GM18907 (cell line): ENCODE results near the gene CC2D1A.

Experiments
- ATAC-seq: cut with Tn5 transposase; IDR thresholded peaks from one replicate; pipeline ENCODE4 v1.9.1; 2021; ENCODE audit warnings: mild to moderate bottlenecking, moderate library complexity; ENCODE audit not compliant: unreplicated experiment

The CC2D1A gene

DNA sequence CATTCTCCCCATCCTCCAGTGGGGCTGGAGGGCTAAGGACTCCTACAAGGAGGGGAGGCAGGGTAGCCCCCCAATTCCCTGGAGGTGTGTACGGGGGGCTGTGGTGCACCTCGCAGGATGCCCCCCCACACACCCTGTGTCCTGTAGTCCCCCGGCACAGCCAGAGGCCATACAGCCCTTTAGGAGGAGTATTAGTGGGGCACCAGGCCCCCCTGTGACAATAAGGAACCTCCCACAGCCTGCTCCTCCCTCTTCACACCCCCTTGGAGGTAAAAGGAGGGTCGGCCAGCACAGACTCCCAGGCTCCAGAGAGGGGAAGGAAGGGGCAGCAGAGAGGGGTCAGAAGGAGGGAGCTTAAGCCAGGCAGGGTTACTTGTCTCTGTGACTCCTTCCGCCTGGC, 29.2 kb upstream of the CC2D1A start, which contains the start of gene NANOS3:
Gene NANOS3 (plus strand): TSS at position 301 of the 400 bp plus-strand sequence. CDS start 115 bp downstream, outside the sequence.
- no peak for ATAC-seq

DNA sequence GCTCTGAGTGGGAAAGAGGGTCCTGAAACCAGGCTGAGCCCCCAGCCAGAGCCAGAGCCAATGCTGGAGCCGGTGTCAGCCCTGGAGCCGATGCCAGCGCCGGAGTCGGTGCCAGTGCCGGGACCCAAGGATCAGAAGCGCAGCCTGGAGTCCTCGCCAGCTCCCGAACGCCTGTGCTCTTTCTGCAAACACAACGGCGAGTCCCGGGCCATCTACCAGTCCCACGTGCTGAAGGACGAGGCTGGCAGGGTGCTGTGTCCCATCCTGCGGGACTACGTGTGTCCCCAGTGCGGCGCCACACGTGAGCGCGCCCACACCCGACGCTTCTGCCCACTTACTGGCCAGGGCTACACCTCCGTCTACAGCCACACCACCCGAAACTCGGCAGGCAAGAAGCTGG, 28.7 kb upstream of the CC2D1A start:
- ATAC-seq = no peak

DNA sequence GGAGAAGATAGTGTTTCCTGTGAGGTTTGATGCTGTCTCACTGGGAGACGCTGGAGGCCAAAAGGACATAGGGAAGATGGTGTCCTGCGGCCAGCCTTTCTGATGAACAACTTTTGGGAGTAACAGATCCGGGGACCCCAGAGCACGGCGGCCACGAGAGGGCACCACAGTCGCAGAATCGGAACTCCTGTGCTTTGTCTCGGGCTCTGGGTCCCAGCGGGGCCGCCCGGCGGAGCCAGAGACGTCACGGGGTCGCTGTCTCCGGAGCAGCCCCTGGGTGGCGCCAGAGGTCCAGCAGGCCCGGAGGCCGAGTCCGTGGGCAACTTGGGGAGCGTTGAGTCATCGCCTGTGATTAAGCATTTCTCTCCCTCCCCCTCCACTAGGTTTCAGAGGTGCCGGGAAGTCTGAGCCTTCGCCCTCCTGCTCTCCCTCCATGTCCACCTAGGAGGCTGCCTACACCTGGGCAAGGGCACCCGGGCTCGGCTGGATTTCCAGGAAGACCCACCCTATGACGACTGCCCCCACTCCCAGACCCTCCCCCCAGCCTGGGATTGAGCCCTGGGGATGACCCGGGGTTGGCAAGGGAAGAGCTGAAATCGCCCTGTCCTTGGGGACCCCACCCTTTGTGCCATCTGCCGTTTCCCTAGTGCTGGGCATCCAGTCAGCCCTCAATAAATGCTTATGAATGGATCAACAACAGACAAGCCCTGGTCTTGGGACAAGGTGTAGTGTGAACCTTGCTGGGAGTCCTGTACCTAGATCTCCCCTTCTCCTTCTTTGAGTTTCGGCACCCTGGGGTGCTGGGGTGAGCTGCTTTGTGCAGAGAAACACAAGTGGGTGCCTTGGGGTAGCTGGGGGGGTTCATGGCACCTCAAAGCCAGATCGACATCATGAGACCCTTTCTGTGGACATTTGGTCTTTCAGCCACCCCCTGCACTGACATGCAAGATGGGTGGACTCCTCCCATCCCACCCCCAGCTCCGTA, 25.6 kb upstream of the CC2D1A start:
- peak; percentile 79 for ATAC-seq

DNA sequence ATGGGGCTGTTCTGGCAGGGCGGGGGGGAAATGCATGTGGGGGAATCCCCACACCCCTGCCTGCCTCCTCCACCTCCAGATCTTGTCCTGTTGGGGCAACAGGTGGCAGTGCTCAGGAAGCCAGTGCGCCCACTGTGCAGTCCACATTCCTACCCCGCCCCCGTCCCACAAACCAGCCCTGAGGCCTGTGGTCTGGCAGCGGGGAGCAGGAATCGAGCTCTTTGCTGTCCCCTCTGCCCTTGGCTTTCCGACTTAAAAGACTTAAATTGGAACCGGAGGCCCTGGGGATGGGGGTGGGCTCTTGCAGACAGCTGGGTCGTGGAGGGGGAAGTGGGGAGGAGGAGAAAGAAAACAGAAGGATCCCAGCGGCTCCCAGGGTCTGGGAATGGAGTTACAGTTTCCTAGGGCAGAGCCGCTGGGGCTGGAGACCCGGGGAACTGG, 24.7 kb upstream of the CC2D1A start:
- ATAC-seq = no peak

DNA sequence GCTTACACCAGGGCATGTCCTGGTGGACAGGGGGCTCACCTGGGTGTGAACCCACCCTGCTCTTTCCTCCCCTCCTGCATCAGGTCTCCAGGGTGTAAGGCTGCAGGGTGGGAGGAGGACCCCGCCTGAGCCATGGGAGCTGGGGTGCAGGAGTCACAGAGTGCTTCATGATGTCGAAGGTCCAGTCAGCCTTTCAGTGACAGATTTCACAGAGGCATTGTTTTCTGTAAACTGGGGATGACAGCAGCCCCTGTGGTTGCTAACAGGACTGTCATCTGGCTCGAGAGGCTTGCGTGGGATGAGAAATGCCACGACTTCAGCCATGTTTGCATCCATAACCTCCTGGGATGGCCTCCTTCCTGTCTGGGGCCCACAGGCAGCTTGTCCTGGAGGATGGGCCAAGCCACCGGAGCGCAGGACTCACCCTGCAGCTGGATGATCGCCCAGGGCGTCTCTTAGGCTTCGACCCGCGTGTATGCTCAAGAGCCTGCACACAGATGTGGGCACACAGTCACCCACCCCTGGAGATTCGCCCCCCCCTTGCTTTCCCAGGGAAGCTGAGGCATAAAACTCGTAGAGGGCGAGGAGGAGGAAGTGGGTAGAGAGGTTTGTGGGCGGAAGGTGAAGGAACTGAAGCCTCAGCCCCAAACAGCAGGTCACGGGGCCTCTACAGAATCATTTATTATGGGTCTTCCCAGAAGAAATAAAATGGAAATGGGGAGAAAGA, 24.1 kb upstream of the CC2D1A start:
- ATAC-seq = no peak

DNA sequence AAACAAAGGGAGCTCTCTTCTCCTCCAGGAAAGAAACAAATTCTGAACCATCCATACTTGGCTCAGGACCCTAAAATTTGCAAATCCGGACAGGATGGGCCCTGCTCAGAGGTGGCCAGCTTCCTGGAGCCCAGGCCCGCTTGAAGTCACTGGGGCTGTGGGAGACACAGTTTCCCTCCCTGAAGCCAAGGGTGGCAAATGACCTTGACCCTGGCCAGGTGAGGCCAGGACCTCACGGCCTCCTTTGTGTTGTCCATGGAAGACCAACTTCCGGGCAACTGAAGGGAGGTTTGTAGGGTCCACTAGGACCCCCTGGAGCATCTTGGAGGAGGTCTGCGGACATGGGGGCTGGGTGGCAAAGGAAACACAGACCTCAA, 23.6 kb upstream of the CC2D1A start:
- ATAC-seq = no peak

DNA sequence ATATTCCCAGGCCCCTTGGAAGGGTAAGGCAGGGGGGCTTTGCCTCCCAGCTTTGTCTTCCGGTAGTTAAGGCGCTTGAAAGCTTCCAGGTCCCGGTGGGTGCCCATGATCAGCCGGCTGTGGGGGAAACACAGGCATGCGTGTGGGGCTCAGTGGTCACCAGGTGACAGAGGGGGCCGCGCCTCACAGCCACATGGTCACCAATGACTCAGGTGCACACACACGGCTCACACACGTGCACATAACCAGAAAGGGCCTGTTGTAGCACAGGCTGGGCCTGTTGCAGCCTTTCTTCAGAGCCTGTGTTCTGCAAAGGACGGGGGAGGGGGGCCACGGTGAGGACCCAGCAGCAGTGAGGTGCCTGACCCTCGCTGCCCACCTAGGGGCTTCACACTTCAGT, 23.2 kb upstream of the CC2D1A start:
- ATAC-seq = no peak

DNA sequence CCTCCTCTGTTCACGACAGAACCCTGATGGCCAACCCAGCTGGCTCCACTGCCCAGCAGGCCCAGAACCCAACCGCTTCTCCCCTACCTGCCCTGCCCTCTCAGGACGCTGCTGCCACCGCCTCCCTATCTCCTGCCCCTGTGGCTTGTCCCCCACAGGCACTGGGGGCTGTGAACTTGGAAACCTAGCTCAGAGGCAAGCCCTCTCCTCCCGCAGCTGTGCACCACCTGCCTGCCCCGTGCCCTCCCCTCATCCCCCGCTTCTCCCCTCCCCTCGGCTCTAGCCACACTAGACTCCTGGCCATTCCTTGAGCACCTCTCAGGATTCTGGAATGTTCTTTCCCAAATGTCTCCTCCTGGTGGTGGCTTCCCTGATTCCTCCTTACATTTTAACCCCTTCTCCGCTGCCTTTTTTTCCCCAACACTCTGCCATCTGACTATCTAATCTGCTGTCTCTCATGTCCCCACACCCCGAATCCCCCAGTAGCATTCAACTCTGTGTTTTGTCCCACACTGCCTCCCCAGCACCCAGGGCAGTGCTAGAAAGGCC, 22.4 kb upstream of the CC2D1A start:
- no peak for ATAC-seq

DNA sequence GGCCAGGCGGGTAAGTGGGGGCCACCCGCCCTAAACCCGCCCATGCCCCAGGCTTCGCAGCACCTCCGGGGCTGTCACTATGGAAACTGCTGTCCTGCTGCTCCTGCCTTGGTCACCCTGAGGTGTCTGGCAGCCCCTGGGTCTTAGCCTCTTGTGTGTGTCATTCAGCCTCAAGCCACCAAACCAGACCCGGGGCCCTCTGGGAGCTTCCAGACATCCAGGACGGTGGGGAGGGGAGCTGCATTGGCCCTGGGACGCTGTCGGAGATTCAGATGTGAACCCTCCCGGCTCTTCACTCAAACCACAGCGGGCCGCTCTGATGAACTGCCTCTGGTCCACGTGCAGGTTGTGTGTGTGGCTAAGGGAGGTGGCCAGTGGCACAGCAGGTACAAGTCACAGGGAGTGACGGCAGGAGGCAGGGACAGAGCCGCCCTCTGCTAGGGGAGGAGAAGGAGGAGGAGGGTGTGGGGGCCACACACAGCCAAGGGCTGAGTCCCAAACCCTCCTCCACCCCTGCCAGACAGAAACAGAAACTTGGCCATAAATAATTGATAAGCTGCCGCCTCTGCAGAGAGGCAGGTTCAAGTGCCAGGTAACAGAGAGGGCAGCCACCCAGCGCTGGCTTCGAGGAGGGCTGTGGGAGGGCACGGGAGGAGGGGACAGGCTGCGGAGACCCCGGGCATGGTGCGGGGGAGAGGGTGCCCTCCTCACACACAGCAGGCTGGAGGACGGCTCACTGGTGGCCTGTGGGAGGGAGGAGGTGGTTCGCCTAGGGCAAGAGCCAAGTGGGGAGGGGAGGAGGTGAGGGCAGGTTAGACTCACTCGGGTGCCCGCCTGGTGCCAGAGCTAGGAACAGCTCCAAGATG, 21.0 kb upstream of the CC2D1A start:
- ATAC-seq = no peak

DNA sequence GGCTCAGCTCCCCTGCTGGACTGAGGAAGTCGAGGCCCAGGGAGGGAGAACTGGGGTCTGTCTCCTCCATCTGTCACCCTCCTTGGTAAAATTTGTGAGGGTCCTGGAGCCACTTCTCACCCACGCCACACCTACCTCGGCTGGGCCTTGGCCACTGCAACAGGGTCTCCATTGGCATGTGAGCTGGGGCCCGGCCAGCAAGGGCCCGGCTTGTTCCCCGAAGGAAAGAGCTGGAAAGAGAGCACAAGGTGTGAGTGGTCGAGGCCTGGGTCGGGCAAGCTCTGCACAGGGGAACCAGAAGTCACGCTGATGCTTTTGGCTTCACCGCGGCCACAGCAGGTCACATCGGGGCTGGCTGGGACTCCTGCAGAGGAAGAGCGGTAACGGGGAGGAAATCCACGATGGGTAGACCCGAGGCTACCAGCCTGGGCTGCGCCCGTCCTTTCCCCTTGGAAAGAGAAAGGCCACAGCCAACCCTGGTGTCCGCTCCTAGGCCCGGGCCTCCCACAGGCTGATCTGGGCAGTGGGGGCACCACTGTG, 20.1 kb upstream of the CC2D1A start:
- ATAC-seq = no peak

DNA sequence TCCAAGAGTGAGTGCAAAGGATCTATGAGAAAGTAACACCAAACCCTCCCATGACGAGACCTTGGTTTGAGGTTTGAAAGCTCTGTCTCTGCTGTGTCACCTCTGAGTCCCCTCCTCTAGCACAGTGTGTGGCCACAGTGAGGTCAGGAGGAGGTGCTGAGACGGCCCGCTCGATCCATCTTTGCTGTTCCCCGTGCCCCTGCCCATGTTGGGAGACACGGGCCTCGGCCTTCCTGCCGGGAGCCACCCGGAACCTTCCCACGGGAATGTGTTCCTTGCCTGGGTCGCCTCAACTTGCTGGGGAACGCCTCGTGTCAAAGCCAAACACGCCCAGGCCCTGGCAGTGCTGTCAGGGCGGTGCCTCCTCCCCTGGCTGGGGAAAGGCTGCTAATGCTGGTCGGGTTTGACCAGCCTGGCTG, 19.0 kb upstream of the CC2D1A start:
- no peak for ATAC-seq

DNA sequence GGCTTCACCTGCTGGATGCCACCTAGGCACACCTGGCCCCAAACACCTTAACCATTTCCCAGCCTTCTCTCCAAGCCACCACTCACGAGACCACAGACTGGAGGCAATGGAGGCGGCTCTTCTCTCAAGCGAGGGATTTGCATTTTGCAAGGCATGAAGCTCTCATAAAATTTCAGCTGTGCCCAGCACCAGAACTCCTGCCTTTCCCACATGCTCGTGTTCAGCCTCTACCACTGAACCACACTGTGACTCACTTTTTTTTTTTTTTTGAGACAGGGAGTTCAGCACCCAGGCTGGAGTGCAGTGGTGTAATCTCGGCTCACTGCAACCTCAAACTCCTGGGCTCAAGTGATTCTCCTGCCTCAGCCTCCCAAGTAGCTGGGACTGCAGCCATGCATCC, 18.5 kb upstream of the CC2D1A start:
- ATAC-seq = no peak

DNA sequence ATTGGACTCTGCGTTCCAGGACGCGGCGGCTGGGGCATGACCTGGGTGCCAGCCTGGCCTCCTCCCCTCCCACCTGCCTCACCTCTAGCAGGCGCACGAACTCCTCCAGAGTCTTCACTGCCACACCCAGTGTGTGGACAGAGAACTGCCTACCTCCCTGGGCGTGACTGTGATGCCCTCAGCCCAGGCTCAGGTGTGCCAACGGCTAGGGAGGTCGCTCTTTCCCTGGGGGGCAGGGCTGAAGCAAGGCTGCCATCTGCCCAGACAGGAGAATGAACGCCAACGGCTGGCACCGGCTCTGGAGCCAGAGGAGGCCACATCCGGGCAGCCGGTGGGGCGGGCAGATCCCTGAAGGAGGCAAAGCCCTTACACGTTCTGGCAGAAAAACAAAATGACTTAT, 17.7 kb upstream of the CC2D1A start:
- no peak for ATAC-seq

DNA sequence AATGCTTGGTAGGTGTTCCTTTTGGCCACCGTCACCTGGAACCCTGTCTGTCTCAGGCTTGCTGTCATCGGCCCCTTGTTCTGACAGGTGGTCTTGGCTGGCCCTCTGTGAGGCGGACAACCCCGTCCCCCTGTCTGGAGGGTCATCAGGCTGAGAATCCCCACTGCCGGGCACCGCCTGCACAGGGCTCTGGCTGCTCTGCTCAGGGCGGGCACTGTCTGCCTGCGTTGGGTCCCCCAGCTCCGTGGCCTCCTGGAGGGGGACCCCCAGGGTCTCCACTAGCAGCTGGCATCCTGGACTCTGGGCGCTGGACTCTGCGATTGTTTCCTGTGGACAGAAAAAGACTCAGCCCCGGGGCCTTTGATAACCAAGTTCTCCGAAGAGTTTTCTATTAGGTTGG, 15.9 kb upstream of the CC2D1A start:
- no peak for ATAC-seq

DNA sequence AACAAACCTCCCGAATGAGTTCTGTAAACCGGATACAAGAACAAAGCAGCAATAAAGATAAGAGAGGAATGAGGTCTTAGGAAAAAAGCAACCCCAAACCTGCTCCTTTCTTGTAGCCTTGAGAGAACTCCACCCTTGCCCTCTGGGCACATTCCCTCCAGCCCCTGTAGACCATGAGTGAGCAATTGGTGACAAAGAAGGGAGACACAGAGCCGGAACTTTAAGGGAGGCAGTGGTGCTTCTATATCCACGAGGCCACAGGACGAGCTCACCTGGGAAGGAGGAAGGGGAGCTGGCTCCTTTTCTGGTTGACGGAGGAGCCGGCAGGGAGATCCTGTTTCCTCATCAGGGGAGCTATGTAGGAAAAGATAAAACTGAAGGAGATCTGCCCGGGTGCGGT, 13.1 kb upstream of the CC2D1A start:
- ATAC-seq = no peak

DNA sequence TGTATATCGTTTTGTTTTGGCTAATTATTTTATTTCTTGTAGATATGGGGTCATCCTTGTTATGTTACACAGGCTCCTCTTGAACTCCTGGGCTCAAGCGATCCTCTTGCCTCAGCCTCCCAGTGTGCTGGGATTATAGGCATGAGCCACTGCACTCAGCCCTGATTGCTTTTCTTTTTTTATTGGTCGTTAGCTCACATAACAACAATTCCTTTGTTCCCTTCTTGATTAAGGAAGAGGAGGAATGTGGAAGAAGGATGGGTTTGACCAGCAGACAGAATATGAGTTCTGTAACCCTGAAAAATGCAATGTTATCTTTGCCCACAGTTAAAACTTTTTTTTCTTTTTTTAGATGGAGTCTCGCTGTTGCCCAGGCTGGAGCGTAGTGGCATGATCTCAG, 11.4 kb upstream of the CC2D1A start:
- ATAC-seq = no peak

DNA sequence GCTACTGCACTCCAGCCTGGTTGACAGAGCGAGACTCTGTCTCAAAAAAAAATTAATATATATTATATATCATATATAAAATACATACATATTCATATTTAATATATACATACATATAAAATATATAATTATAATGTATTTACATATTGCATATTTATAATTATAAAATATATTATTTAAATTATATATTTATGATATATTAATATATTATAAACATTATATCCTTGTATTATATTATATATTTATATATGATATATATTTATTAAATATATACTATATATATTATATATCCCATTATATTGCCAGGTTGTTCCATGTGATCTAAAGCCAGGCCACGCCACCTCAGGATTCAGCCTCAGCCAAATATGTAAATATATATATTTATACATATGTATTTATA, 9.8 kb upstream of the CC2D1A start:
- no peak for ATAC-seq

DNA sequence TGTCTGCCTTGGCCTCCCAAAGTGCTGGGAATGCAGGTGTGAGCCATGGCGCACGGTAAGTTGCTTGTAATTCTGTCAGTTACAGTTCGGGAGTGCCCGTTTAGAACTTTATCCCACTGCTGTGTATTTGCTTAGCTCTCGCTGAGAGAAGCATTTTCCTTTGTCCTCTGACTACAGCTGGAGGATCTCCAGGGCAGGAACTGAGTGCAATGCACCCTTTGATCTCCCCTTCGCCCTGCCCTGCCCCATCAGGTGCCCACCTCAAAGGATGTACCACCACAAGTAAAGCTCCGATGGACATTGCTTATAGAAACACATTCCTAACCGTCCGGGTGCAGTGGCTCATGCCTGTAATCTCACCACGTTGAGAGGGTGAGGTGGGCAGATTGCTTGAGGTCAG, 6.6 kb upstream of the CC2D1A start:
- no peak for ATAC-seq

DNA sequence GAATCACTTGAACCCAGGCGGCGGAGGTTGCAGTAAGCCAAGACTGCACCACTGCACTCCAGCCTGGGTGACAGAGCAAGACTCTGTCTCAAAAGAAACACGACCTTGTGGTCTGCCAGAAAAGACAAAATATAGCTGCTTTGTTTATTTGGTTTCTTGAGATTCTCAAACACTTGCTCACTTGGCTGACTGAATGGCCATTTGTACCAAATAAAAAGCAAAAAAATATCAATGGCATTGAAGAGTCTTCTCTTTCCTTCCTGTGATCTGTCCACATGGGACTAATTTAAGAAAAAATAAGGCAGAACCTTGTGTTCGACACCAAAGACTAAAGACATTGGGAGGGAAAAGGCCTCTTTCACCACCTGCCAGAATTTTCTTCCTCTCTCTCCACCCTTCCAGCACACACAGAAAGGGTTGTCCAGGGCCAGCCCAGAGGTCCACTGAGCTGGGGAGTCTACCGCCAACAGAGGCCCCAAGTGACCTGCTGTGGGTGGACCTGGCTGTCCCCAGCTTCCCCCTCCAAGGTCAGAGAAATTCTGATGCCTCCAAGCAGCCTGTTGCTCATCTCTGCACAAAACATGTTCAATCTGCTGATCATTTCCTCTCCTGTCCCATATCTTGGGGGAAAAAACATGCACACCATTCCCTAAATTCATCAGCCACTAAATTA, 6.0 kb upstream of the CC2D1A start:
- ATAC-seq = no peak

DNA sequence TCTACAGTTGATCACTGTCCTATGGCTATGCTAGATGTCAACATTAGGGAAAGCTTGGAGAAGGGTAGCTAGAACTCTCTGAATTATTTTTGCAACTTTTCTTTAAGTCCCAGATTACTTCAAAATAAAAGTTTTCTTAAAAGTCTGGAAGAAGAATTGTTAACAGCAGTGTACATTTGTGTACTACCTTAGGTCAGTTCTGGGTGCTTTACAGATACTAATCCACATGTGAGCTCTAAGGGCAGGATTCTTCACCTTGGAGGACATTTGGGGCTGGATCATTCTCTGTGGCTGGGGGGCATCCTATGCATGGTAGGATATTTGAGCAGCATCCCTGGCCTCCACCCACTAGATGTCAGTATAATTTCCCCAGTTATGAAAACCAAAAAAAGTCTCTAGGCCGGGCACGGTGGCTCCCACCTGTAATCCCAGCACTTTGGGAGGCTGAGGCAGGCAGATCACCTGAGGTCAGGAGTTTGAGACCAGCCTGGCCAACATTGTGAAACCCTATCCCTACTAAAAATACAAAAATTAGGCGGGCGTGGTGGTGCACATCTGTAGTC, 2.9 kb upstream of the CC2D1A start:
- no peak for ATAC-seq
